Occipital lobe (tissue), 2 donors: Measurements from ENCODE around the gene P3R3URF. TPM values are rescaled to one million over a fixed set of nuclear protein-coding genes. Genes with fewer than 3 reads are reported as not detected.
"Not testable (repeated sequence)": the region's sequence is repeated elsewhere in the genome, so short reads cannot be mapped to it uniquely, and the experiment has no call there.

Experiments
- DNase-seq: peaks from one replicate; lab custom pipeline; 2025; lab: John Stamatoyannopoulos, UW
- total RNA-seq: library from RNA; depleted of rRNA; stranded (reverse); fragments of >200 nt; gene quantifications from one replicate; pipeline ENCODE4 v1.2.3, GENCODE V29; 2014

The P3R3URF gene
- not detected for total RNA-seq

GRCh38 chr1:46176211-46176865, at the start of gene P3R3URF:
P3R3URF (minus strand) TSS chr1:46176488; CDS start chr1:46176471, 17 bp downstream.
- no peak for DNase-seq

GRCh38 chr1:46224966-46225365, 48.7 kb upstream of the P3R3URF start:
- DNase-seq = no peak

- DNase-seq = peak; percentile 67
Observed at GRCh38 chr1:46223472-46223943, 47.2 kb upstream of the P3R3URF start.

GRCh38 chr1:46223055-46223454, 46.8 kb upstream of the P3R3URF start:
- DNase-seq = not testable (repeated sequence)

- peak; percentile 65 for DNase-seq
Observed at GRCh38 chr1:46221749-46222148, 45.5 kb upstream of the P3R3URF start.

GRCh38 chr1:46220808-46221207, 44.5 kb upstream of the P3R3URF start:
- no peak for DNase-seq

- DNase-seq = no peak
Observed at GRCh38 chr1:46219551-46220520, 43.5 kb upstream of the P3R3URF start.

GRCh38 chr1:46218443-46218842, 42.2 kb upstream of the P3R3URF start:
- no peak for DNase-seq

- DNase-seq = no peak
Observed at GRCh38 chr1:46215504-46215903, 39.2 kb upstream of the P3R3URF start.

GRCh38 chr1:46211051-46211450, 34.8 kb upstream of the P3R3URF start:
- no peak for DNase-seq

GRCh38 chr1:46210561-46210960, 34.3 kb upstream of the P3R3URF start:
- DNase-seq = no peak

- DNase-seq = no peak
Observed at GRCh38 chr1:46206399-46206798, 30.1 kb upstream of the P3R3URF start.

- no peak for DNase-seq
Observed at GRCh38 chr1:46205791-46206190, 29.5 kb upstream of the P3R3URF start.

GRCh38 chr1:46205141-46205540, 28.9 kb upstream of the P3R3URF start:
- no peak for DNase-seq

GRCh38 chr1:46204406-46204742, 28.1 kb upstream of the P3R3URF start:
- no peak for DNase-seq

GRCh38 chr1:46203738-46204405, 27.6 kb upstream of the P3R3URF start:
- no peak for DNase-seq

GRCh38 chr1:46199233-46199749, 23.0 kb upstream of the P3R3URF start:
- no peak for DNase-seq

- DNase-seq = peak; percentile 60
Observed at GRCh38 chr1:46197964-46198811, 21.9 kb upstream of the P3R3URF start, which contains the start of gene POMGNT1. POMGNT1 (minus strand) TSS chr1:46198434; CDS start chr1:46197821, 613 bp downstream.

GRCh38 chr1:46197560-46197963, 21.3 kb upstream of the P3R3URF start:
- no peak for DNase-seq

GRCh38 chr1:46196609-46197008, 20.3 kb upstream of the P3R3URF start:
- DNase-seq = no peak
